Ammon's horn (tissue), 1 donor: ENCODE measurements around the gene USP10.

Experiments
- DNase-seq: peaks from one replicate; pipeline ENCODE4 v3.0.0-alpha.2; 2016; ENCODE audit warnings: low spot score

USP10 gene

GRCh38 chr16:84699147-84699711, 571 bp upstream of the USP10 start:
- peak; percentile 12 for DNase-seq

- peak; percentile 53 for DNase-seq
These were observed 873 bp downstream of the USP10 start for GRCh38 chr16:84700446-84701300.

GRCh38 chr16:84703681-84704080, 3.9 kb downstream of the USP10 start:
- DNase-seq, result no peak

- no peak for DNase-seq
These were observed 4.5 kb downstream of the USP10 start for GRCh38 chr16:84704253-84704652.

GRCh38 chr16:84706856-84707255, 7.1 kb downstream of the USP10 start:
- no peak for DNase-seq

- no peak for DNase-seq
These were observed 9.8 kb downstream of the USP10 start for GRCh38 chr16:84709609-84710008.

- DNase-seq, result no peak
These were observed 10.9 kb downstream of the USP10 start for GRCh38 chr16:84710686-84711085.

GRCh38 chr16:84712138-84712671, 12.4 kb downstream of the USP10 start:
- no peak for DNase-seq

- no peak for DNase-seq
These were observed 13.3 kb downstream of the USP10 start for GRCh38 chr16:84712801-84713775.

GRCh38 chr16:84714028-84714427, 14.2 kb downstream of the USP10 start:
- no peak for DNase-seq

GRCh38 chr16:84715424-84715823, 15.6 kb downstream of the USP10 start:
- no peak for DNase-seq

- no peak for DNase-seq
These were observed 16.1 kb downstream of the USP10 start for GRCh38 chr16:84715854-84716253.

GRCh38 chr16:84716740-84717139, 16.9 kb downstream of the USP10 start:
- no peak for DNase-seq

GRCh38 chr16:84717484-84717883, 17.7 kb downstream of the USP10 start:
- no peak for DNase-seq

- no peak for DNase-seq
These were observed 20.4 kb downstream of the USP10 start for GRCh38 chr16:84720177-84720579.

GRCh38 chr16:84722068-84722467, 22.3 kb downstream of the USP10 start:
- DNase-seq, result no peak

- DNase-seq, result no peak
These were observed 24.1 kb downstream of the USP10 start for GRCh38 chr16:84723906-84724305.

GRCh38 chr16:84724606-84725309, 25.0 kb downstream of the USP10 start:
- DNase-seq, result no peak

- DNase-seq, result no peak
These were observed 25.8 kb downstream of the USP10 start for GRCh38 chr16:84725481-84726078.

- peak; percentile 91 for DNase-seq
These were observed 26.4 kb downstream of the USP10 start for GRCh38 chr16:84726079-84726668.
